HepG2 (cell line): ENCODE measurements around the gene FYB2. TPM values are rescaled to one million over a fixed set of nuclear protein-coding genes. Genes with fewer than 3 reads are reported as not detected.

Source experiments
- ARHGAP35 ChIP-seq: sonication (generic); formaldehyde crosslinking; IDR thresholded peaks from 2 replicates; pipeline ENCODE4 v1.9.0; 2022; ENCODE audit warnings: mild to moderate bottlenecking, inconsistent platforms, moderate library complexity, missing genetic modification reagents, borderline replicate concordance
- BCL3 ChIP-seq: sonication (generic); formaldehyde crosslinking; IDR thresholded peaks from 2 replicates; pipeline ENCODE4 v1.5.1; 2020; ENCODE audit warnings: mild to moderate bottlenecking, missing genetic modification reagents, moderate library complexity
- BORCS8-MEF2B ChIP-seq: sonication (generic); formaldehyde crosslinking; IDR thresholded peaks from 2 replicates; pipeline ENCODE4 v1.8.0; 2022; ENCODE audit warnings: mild to moderate bottlenecking, missing genetic modification reagents
- DMAP1 ChIP-seq: IDR thresholded peaks from 2 replicates; pipeline ENCODE4 v1.6.1; 2016
- FOXM1 ChIP-seq: sonication (generic); formaldehyde crosslinking; IDR thresholded peaks from 2 replicates; pipeline ENCODE4 v1.5.0; 2020; ENCODE audit warnings: missing genetic modification reagents
- GATAD2A ChIP-seq: IDR thresholded peaks from 2 replicates; pipeline ENCODE4 v1.6.1; 2016
- HNRNPL ChIP-seq: fragments of 200-400 bp; formaldehyde crosslinking; IDR thresholded peaks from 2 replicates; pipeline ENCODE4 v1.6.1; 2017; ENCODE audit warnings: mild to moderate bottlenecking, low read depth, low read length
- JUND ChIP-seq: sonication (generic); formaldehyde crosslinking; IDR thresholded peaks from 2 replicates; pipeline ENCODE4 v1.8.0; 2022; ENCODE audit warnings: mild to moderate bottlenecking, missing genetic modification reagents
- MAZ ChIP-seq, 2 experiments: sonication (generic) in 1 of 2; formaldehyde crosslinking in 1 of 2; IDR thresholded peaks; 2 replicates each; pipeline versions ENCODE4 v1.5.0 to v1.6.1; 2012 to 2020; ENCODE audit warnings: low read depth in 2 of 2, mild to moderate bottlenecking in 2 of 2, borderline replicate concordance in 1 of 2, improper control_type of control experiment in 1 of 2, low read length in 1 of 2, missing genetic modification reagents in 1 of 2, moderate library complexity in 1 of 2
- MXD1 ChIP-seq: sonication (generic); formaldehyde crosslinking; IDR thresholded peaks from 2 replicates; pipeline ENCODE4 v1.4.0; 2020; ENCODE audit warnings: mild to moderate bottlenecking, missing genetic modification reagents
- PHF21A ChIP-seq: sonication (generic); formaldehyde crosslinking; IDR thresholded peaks from 2 replicates; pipeline ENCODE4 v1.5.0; 2020; ENCODE audit warnings: mild to moderate bottlenecking, missing genetic modification reagents
- PLSCR1 ChIP-seq: sonication (generic); formaldehyde crosslinking; IDR thresholded peaks from 2 replicates; pipeline ENCODE4 v1.5.0; 2020; ENCODE audit warnings: missing genetic modification reagents, mild to moderate bottlenecking, borderline replicate concordance
- RFX3 ChIP-seq: IDR thresholded peaks from 2 replicates; pipeline ENCODE4 v1.6.1; 2016; ENCODE audit warnings: missing biosample characterization, missing genetic modification reagents
- RFX5 ChIP-seq: IDR thresholded peaks from 2 replicates; pipeline ENCODE4 v1.6.1; 2011; ENCODE audit warnings: low read depth, low read length, improper control_type of control experiment
- SIX1 ChIP-seq: sonication (generic); formaldehyde crosslinking; IDR thresholded peaks from 2 replicates; pipeline ENCODE4 v1.4.0; 2020; ENCODE audit warnings: missing genetic modification reagents, borderline replicate concordance
- TOE1 ChIP-seq: sonication (generic); formaldehyde crosslinking; IDR thresholded peaks from 2 replicates; pipeline ENCODE4 v1.4.0; 2020; ENCODE audit warnings: mild to moderate bottlenecking, missing genetic modification reagents
- ZBTB44 ChIP-seq: sonication (generic); formaldehyde crosslinking; IDR thresholded peaks from 2 replicates; pipeline ENCODE4 v1.4.0; 2020; ENCODE audit warnings: missing genetic modification reagents
- ZMYM3 ChIP-seq: sonication (generic); formaldehyde crosslinking; IDR thresholded peaks from 2 replicates; pipeline ENCODE4 v1.5.1; 2020; ENCODE audit warnings: mild to moderate bottlenecking, missing genetic modification reagents
- ZNF224 ChIP-seq: sonication (generic); formaldehyde crosslinking; IDR thresholded peaks from 2 replicates; pipeline ENCODE4 v1.5.0; 2020; ENCODE audit warnings: mild to moderate bottlenecking, missing genetic modification reagents
- ZNF350 ChIP-seq: sonication (generic); formaldehyde crosslinking; IDR thresholded peaks from 2 replicates; pipeline ENCODE4 v1.4.0; 2020; ENCODE audit warnings: mild to moderate bottlenecking, low read depth, missing genetic modification reagents, borderline replicate concordance
- ZNF354B ChIP-seq: sonication (generic); formaldehyde crosslinking; IDR thresholded peaks from 2 replicates; pipeline ENCODE4 v1.8.0; 2022; ENCODE audit warnings: mild to moderate bottlenecking, missing genetic modification reagents
- ZNF563 ChIP-seq: sonication (generic); formaldehyde crosslinking; IDR thresholded peaks from 2 replicates; pipeline ENCODE4 v1.8.0; 2022; ENCODE audit warnings: mild to moderate bottlenecking, moderate library complexity, missing genetic modification reagents
- ZNF788 ChIP-seq: sonication (generic); formaldehyde crosslinking; IDR thresholded peaks from 2 replicates; pipeline ENCODE4 v1.5.0; 2020; ENCODE audit warnings: mild to moderate bottlenecking, missing genetic modification reagents, borderline replicate concordance
- polyA plus RNA-seq, 8 experiments: library from polyadenylated mRNA; depleted of rRNA in 3 of 8; stranded (reverse) in 7 of 8; unstranded in 1 of 8; fragments of >200 nt; fragmentation: Illumina TruSeq in 4 of 8; extraction: Trizol in 4 of 8; gene quantifications; 2 replicates each; pipeline versions ENCODE4 v1.2.1 to v1.2.3, GENCODE V29; 2011 to 2016; ENCODE audit warnings: low read depth in 4 of 8, missing spikeins in 1 of 8, mixed read lengths in 1 of 8; ENCODE audit not compliant: insufficient read depth in 1 of 8
- total RNA-seq, 5 experiments: library from RNA; depleted of rRNA; stranded (reverse); fragments of >200 nt; fragmentation: Illumina TruSeq; extraction: Trizol; gene quantifications; 2 replicates each; pipeline ENCODE4 v1.2.3, GENCODE V29; 2016; ENCODE audit warnings: low read depth in 1 of 5
- TF ChIP-seq, protein P1 (sequence below): sonication (generic); formaldehyde crosslinking; conservative IDR thresholded peaks from 2 replicates; pipeline ENCODE4 v1.4.0; 2020; ENCODE audit warnings: mild to moderate bottlenecking, missing genetic modification reagents, moderate library complexity

The FYB2 gene
- total and polyA plus RNA-seq, 2 of the 13 experiments (the other 11 are each of a cell fraction or from before 2014, with no cell fraction given): 1.2 to 2.7 TPM

DNA sequence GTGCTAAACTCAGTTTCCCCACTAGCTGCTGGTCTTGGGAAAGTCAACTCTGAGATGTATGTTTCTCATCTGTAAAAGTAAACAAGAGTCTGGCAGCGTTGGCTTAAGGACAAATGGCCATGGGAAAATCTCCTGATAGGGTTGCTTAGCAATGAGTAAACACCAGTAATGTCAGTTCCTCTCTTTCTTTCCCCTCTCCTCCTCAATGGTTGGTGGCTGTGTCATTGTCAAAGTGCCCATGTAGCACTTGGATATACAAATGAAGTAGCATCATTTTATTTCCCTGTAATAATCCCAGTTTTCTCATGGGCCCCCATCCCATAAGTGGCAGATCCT lies 2.2 kb upstream of the FYB2 start (continued):
- TF ChIP-seq RFX5 (no peak), ZNF788 (peak; percentile 54; the same call in 1 of the 2 replicates), DMAP1 (CRISPR knock-in tag) (no peak), ZNF563 (CRISPR knock-in tag) (no peak), GATAD2A (0 out of 2 replicates have a peak, but pooled peaks have one; percentile 4), PLSCR1 (CRISPR knock-in tag) (no peak), ZBTB44 (no peak), FOXM1 (CRISPR knock-in tag) (no peak), ZNF224 (CRISPR knock-in tag) (no peak), JUND (CRISPR knock-in tag) (no peak), BORCS8-MEF2B (CRISPR knock-in tag) (no peak), ZMYM3 (0 out of 2 replicates have a peak, but pooled peaks have one; percentile 4), TOE1 (no peak), MAZ (IDR thresholded peaks at IDR 0.05; ENCODE audit: borderline replicate concordance, low read depth, low read length) (no peak), MAZ (CRISPR knock-in tag; IDR thresholded peaks at IDR 0.05; ENCODE audit: low read depth) (0 out of 2 replicates have a peak, but pooled peaks have one; percentile 23), ZNF354B (CRISPR knock-in tag) (0 out of 2 replicates have a peak, but pooled peaks have one; percentile 24), PHF21A (0 out of 2 replicates have a peak, but pooled peaks have one; percentile 36), HNRNPL (no peak), MXD1 (CRISPR knock-in tag) (no peak), BCL3 (no peak), RFX3 (CRISPR knock-in tag) (peak; percentile 62), ARHGAP35 (CRISPR knock-in tag) (no peak), ZNF350 (no peak), SIX1 (no peak)
- TF ChIP-seq, protein P1, sequence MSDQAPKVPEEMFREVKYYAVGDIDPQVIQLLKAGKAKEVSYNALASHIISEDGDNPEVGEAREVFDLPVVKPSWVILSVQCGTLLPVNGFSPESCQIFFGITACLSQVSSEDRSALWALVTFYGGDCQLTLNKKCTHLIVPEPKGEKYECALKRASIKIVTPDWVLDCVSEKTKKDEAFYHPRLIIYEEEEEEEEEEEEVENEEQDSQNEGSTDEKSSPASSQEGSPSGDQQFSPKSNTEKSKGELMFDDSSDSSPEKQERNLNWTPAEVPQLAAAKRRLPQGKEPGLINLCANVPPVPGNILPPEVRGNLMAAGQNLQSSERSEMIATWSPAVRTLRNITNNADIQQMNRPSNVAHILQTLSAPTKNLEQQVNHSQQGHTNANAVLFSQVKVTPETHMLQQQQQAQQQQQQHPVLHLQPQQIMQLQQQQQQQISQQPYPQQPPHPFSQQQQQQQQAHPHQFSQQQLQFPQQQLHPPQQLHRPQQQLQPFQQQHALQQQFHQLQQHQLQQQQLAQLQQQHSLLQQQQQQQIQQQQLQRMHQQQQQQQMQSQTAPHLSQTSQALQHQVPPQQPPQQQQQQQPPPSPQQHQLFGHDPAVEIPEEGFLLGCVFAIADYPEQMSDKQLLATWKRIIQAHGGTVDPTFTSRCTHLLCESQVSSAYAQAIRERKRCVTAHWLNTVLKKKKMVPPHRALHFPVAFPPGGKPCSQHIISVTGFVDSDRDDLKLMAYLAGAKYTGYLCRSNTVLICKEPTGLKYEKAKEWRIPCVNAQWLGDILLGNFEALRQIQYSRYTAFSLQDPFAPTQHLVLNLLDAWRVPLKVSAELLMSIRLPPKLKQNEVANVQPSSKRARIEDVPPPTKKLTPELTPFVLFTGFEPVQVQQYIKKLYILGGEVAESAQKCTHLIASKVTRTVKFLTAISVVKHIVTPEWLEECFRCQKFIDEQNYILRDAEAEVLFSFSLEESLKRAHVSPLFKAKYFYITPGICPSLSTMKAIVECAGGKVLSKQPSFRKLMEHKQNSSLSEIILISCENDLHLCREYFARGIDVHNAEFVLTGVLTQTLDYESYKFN (CRISPR knock-in tag): peak; percentile 10; the same call in 1 of the 2 replicates
